Renal pelvis (tissue), 4 donors: ENCODE measurements around the gene SASH3. TPM values are rescaled to one million over a fixed set of nuclear protein-coding genes. Genes with fewer than 3 reads are reported as not detected.

Source experiments
- DNase-seq: peaks from one replicate; pipeline ENCODE4 v3.0.0-alpha.2; 2013
- polyA plus RNA-seq, 3 donors: library from polyadenylated mRNA; unstranded; fragments of 120-200 nt; gene quantifications; one replicate each; pipeline ENCODE4 v1.2.1, GENCODE V29; 2013; ENCODE audit not compliant: insufficient read length in 3 of 3

Gene SASH3
- polyA plus RNA-seq, 3 donors = 1.7 to 2.5 (median 1.8) TPM

- DNase-seq = no peak
Observed at GRCh38 chrX:129781680-129782495, 2.1 kb downstream of the SASH3 start.

DNA sequence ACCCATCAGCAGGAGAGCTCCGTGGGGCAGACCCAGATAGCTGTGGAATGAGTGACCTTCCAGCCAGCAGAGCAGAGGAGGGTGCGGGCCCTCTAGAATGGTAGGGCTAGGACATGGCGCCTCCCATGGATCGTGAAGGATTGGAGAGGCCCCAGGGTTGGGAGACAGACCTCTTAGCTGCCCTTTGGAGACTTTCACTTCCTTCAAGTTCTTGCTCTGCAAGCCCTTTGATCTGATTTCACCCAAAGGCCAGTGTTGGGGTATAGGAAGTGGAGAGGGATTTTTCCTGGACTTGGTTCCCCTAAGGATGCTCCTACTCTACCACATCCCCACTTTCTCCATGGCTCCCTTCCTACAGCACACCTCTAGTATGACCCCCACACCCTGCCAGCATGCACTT, 3.0 kb downstream of the SASH3 start:
- no peak for DNase-seq

GRCh38 chrX:129783291-129783713, 3.6 kb downstream of the SASH3 start:
- no peak for DNase-seq

- DNase-seq = no peak
Observed at GRCh38 chrX:129784371-129784770, 4.6 kb downstream of the SASH3 start.

- DNase-seq = no peak
Observed at GRCh38 chrX:129785160-129785947, 5.6 kb downstream of the SASH3 start.

DNA sequence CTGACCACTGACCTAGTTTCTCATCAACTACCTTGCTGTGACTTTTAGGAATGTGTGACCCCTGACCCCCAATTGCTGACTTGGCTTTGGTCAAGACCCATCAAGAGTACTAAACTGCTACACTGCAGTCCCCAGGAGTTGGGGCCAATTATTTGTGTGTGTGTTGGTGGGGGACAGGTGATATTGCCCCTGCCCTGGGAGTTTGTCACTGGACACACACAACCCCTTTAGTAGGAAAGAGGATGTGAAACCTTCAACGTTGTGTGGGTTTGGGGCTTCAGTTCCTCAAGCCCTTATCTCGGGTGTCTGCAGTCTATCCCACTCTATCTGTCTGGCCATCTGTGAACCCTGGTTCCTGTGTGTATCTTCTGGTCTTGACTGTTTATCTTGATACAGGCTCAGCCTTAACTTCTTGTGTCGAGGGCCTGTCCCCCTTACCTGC, 6.5 kb downstream of the SASH3 start:
- DNase-seq = no peak

DNA sequence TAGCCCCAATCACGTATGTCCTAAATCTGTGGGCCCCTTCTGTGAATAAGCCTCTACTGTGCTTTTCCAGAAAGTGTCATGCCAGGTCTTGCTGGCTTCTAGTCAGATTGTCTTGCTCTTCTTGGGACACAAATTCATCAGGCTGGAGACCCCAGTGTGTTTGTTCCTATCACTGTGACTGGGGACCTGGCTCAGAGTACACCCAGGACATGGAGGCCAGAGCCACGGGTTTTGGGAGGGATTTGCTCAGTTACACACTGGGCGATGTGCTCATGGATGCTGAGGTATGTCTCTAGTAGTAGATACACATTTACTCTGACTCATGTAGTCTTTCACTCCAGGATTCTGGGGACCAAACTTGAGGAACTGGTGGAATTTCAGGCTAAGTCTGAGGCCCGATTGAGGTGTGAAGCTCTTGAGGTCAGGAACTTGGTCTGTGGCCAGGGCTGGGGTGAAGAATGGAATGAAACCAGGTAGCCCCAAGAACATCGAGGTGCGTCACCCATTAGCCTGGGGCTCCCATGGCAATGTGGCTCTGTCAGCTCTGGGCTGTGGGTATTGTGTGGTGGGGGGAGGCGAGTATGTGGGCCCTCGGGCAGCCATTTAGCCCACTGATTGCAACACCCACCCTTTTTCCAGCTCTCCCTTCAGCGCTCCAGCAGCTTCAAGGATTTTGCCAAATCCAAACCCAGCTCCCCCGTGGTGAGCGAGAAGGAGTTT, 7.7 kb downstream of the SASH3 start:
- no peak for DNase-seq

- DNase-seq = no peak
Observed at GRCh38 chrX:129788527-129788926, 8.8 kb downstream of the SASH3 start.

- no peak for DNase-seq
Observed at GRCh38 chrX:129790146-129790545, 10.4 kb downstream of the SASH3 start.

- no peak for DNase-seq
Observed at GRCh38 chrX:129790808-129791207, 11.1 kb downstream of the SASH3 start.

DNA sequence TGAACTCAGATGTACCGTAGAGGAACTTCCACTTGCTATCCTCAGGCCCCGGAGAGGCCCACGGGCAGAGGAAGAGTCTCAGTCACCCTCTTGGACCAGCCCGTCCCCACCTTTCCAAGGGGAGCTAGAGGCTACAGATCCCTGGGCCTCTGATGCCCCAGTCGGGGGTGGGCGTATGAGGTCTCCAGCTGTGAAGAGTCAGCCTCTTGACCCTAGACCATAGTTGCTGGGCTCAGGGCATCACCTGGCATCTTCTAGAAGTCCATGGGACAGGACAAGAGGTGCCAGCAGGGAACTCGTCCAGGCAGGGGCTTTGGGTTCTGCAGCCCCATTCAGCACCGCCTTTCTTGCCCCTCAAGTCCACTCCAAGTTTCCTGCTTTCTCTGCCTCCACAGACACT, 11.6 kb downstream of the SASH3 start:
- DNase-seq = no peak

- no peak for DNase-seq
Observed at GRCh38 chrX:129791961-129792570, 12.3 kb downstream of the SASH3 start.

DNA sequence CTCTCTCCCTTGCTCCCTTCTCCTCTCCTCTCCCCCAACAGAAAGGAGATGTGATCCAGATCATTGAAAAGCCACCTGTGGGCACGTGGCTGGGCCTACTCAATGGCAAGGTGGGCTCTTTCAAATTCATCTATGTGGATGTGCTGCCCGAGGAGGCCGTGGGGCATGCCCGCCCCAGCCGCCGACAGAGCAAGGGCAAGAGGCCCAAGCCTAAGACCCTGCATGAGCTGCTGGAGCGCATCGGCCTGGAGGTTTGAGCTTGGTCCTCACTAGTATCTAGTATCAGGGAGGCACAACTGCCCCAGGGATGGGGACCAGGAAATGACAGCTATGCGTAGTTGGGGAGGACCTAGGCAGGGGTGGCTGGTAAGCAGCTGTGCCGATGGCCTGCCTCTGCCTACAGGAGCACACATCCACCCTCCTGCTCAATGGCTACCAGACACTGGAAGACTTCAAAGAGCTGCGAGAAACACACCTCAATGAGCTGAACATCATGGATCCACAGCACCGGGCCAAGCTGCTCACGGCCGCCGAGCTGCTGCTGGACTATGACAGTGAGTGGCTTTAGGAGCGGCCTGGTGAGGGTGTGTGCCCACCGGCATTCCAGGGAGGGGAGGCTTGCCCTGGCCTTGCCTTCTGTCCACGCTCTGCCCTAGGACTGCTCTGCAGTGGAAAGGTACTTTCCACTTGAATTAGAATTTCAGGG, 13.0 kb downstream of the SASH3 start:
- DNase-seq = no peak

GRCh38 chrX:129793604-129794191, 13.9 kb downstream of the SASH3 start:
- DNase-seq = no peak

DNA sequence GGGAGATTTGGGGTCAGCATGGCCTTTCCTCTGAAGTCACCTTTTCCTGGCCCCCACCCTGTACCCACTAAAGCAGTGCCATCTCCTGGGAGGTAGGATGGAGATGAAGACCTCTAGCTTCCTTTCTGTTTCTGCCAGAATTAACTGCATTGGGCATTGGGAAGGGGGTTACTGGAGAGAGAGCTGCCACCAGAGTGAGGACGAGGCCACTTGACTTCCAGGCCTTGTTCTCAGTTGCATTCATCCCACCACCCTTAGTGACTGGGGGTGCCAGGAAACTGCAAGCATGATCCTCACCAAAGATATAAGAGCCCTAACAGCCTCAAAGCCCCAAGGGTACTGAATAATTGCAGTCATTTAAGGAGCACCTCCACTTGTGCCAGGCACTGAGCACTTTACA, 15.8 kb downstream of the SASH3 start:
- DNase-seq = no peak

DNA sequence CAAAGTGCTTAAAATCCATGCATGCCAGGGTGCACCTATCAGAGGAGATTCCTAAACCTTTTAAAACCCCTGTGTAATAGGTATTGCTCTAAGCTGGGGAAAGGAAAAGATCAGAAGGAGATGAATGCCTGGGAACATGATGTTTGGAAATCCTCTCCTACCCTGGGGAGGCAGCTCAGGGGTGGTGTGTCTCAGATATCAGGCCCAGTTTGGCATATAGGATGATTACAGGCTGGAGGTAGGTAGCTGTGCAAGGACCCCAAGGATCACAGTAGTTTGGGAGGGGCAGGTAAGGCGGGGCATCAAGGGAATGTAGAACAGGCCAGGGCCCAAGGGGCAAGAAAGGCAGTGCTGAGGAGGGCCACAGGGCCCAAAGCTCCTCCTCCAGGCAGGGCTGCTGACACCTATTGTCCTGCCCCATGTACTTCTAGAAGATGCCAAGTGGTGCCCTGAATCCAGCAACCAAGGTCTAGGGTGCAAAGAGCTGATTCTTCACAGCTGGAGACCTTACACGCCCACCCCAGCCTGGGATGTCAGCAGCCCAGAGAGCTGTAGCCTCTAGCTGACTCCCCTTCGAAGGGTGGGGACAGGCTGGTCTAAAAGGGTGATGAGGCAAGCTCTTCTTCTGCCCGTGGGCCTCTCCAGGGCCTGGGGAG, 17.6 kb downstream of the SASH3 start:
- no peak for DNase-seq

- no peak for DNase-seq
Observed at GRCh38 chrX:129798456-129798855, 18.7 kb downstream of the SASH3 start.

GRCh38 chrX:129798888-129799287, 19.1 kb downstream of the SASH3 start:
- DNase-seq = no peak

DNA sequence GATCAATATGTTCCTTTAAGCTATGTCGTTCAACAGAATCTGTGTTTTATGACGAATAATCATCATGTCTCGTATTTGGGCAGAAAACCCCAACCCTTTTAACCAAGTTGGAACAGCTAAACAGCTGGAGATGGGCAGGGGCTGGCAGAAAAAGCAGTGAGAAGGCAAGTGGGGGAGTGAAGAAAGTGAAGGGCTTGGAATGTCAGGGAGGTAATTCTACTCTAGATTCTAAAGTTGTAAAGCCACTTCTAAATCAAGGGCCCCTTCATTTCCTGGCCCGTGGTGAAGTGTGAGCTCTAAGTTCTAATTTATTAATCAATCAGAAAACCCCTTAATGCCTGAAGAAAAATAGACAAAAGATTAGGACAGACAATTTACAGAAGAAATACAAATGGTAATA, 20.4 kb downstream of the SASH3 start:
- DNase-seq = peak; percentile 28

GRCh38 chrX:129802863-129803262, 23.1 kb downstream of the SASH3 start:
- no peak for DNase-seq
